Stomach smooth muscle (tissue), 2 donors: ENCODE measurements around the gene MYLK.

Experiments
- H3K27ac ChIP-seq: one replicate; pipeline ENCODE4 v1.7.0; 2013; ENCODE audit warnings: mild to moderate bottlenecking, low read length, inconsistent platforms
- H3K27me3 ChIP-seq, 2 donors: one replicate each; pipeline ENCODE4 v1.7.0; 2013; ENCODE audit warnings: low read length in 2 of 2; ENCODE audit not compliant: insufficient read depth in 2 of 2, control insufficient read depth in 1 of 2
- H3K36me3 ChIP-seq, 2 donors: one replicate each; pipeline ENCODE4 v1.7.0; 2013; ENCODE audit warnings: low read length in 2 of 2; ENCODE audit not compliant: control insufficient read depth in 2 of 2, insufficient read depth in 2 of 2
- H3K4me1 ChIP-seq: one replicate; pipeline ENCODE4 v1.7.0; 2013; ENCODE audit warnings: low read length; ENCODE audit not compliant: control insufficient read depth, insufficient read depth
- H3K4me3 ChIP-seq, 2 donors: one replicate each; pipeline ENCODE4 v1.7.0; 2013; ENCODE audit warnings: low read length in 2 of 2
- H3K9ac ChIP-seq, 2 donors: one replicate each; pipeline ENCODE4 v1.7.0; 2013; ENCODE audit warnings: low read length in 2 of 2, mild to moderate bottlenecking in 1 of 2
- H3K9me3 ChIP-seq, 2 donors: one replicate each; pipeline ENCODE4 v1.7.0; 2013; ENCODE audit warnings: low read length in 2 of 2; ENCODE audit not compliant: control insufficient read depth in 2 of 2
- donor health status: healthy.
- donor health status: Pancreatic carcinoma.

MYLK gene

DNA sequence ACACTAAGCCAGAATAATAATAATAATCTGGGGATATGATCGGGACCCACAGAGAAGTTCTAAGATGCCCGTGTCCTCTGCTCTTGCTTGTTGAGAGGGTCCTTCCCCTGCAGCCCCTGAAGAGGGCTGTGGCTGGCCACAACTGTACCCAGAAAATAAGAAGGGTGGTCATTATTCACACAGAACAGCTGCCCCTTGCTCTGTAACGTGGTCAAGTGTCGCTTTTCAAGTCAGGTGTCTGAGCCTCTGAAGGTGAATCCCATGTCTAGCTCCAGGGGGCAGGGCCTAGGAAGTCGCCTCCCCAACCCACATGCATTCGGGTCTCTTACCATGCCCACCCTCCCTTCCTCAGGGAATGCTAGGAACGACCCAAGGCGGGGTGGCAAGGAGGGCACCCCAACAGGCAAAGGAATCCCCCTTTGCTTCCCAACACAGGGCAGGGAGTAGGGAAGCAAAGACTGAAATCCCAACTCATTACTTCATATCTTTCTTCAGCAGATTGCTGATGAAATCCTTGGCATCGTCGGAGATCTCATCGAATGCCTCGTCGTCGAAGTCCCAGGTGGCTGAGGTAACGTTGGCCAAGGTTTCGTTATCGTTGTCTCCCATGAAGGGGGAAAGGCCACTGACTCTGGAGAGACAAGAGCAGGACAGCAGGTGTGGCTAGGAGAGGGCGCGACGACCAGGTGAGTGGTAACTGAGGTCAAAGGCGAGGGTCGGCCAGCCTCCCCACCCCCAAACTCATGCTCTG is 255.0 kb downstream of the MYLK start:
- Histone ChIP-seq H3K36me3 (peaks cover 63 to 73% of the 10 kb centered on the region in 2 donors), H3K9me3 (no peaks in the 10 kb centered on the region), H3K27ac (peak overlapping the region; percentile 71), H3K27me3 (no peaks in the 10 kb centered on the region), H3K4me1 (peaks cover 62% of the 10 kb centered on the region), H3K9ac (no peak overlapping the region), H3K4me3 (no peak overlapping the region)

DNA sequence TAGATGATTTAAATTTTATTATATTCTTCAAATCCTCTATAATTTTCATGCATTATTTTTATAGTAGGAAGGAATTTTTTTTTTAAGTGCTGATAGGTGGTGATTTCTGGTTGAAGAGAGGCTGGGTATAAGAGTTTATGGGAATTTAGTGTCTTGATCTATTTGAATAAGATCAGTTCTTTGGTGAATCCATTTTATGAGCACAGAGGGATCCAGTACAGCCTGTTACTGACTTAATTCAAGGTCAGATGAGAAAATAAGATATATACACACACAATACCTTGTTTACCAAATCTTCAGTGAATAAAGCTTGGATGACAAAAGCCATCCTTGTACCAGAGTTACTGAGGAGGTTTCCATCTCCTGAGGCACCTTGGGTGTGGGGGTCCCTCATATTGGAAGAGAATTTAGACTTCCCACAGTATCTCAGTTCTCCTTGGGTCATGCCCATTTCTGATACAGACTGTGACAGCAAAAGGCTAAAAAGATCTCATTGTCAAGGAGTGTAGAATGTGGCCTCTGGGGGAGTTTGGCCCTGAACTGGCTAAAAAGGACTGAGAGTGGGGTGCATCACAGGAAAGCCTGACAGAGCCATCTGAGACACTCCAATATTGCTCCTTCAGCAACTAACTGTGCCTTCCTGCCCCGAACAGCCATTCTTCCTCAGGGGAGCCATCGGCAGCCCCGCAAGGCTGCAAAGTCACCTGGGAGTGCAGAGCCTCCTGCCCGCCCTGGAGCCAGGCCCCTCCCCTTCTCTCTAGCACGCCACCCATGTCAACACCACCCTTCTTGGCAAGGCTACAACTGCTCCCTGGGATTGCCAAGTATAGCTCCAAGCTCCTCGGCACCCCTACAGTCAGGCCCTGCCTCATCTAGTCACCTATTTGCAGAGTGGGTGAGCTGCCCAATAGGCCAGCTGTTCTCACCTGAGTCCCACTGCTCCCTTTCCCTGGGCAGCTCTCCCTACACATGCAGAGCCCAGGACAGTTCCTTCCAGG is 256.2 kb downstream of the MYLK start:
- Histone ChIP-seq H3K27me3 (no peaks in the 10 kb centered on the region), H3K27ac (peak overlapping the region; percentile 71), H3K4me3 (no peak overlapping the region), H3K36me3 (peaks cover 59 to 61% of the 10 kb centered on the region in 2 donors), H3K9ac (no peak overlapping the region), H3K4me1 (peaks cover 54% of the 10 kb centered on the region), H3K9me3 (no peaks in the 10 kb centered on the region)

- Histone ChIP-seq H3K9me3 (no peaks in the 10 kb centered on the region), H3K4me3 (no peak overlapping the region), H3K9ac (no peak overlapping the region), H3K27ac (peak overlapping the region; percentile 73), H3K4me1 (peaks cover 52% of the 10 kb centered on the region), H3K27me3 (no peaks in the 10 kb centered on the region), H3K36me3 (peaks cover 66 to 67% of the 10 kb centered on the region in 2 donors)
Measured at GRCh38 chr3:123626881-123627280, 257.3 kb downstream of the MYLK start.

DNA sequence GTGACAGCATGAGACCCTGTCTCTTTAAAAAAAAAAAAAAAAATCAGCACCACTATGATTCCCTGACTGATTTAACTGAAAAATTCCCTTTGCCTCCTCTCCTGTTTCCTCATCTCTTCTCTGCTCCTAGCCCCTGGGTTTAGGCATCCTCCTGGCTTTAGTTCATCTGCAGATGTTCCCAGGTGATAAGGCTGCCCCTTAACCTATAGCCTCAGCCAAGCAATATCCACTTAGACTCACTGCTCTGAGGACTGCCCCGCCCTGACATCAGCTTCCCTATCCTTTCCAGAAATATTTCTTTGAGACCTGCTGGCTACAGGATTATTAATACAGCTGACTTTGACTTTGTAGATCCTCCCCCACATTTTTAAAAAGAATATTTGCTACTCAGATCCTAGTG is 259.8 kb downstream of the MYLK start:
- H3K27ac ChIP-seq = peak overlapping the region; percentile 67
- no peak overlapping the region for H3K9ac ChIP-seq
- peaks cover 56 to 61% of the 10 kb centered on the region in 2 donors for H3K36me3 ChIP-seq
- H3K27me3 ChIP-seq = no peaks in the 10 kb centered on the region
- H3K9me3 ChIP-seq = no peaks in the 10 kb centered on the region
- H3K4me1 ChIP-seq = peaks cover 49% of the 10 kb centered on the region
- no peak overlapping the region for H3K4me3 ChIP-seq

GRCh38 chr3:123623346-123623880 is 260.7 kb downstream of the MYLK start:
- Histone ChIP-seq H3K36me3 (peaks cover 57 to 59% of the 10 kb centered on the region in 2 donors), H3K27ac (peak overlapping the region; percentile 67)

DNA sequence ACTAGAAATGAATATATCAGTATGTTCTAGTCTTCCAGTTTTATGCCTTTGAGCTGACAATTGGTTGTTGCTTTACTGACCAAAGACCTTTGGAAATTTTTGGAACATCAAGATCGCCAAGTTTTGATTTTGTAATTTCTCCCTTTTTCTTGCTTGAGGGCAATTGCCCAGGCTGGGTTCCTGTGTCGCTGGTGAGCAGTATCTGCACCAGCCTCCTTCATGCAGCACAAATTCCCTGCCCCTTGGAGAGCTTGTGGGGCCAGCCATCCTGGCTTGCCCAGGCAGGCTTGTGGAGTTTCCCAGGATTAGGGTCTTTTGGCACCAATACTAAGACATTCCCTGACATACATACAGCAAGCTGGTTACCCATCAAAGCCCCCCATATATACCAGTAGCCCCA is 261.4 kb downstream of the MYLK start:
- Histone ChIP-seq H3K4me1 (peaks cover 49% of the 10 kb centered on the region), H3K9me3 (no peaks in the 10 kb centered on the region), H3K4me3 (no peak overlapping the region), H3K27me3 (no peaks in the 10 kb centered on the region), H3K9ac (no peak overlapping the region), H3K27ac (peak overlapping the region; percentile 67), H3K36me3 (peaks cover 58 to 59% of the 10 kb centered on the region in 2 donors)

More at GRCh38 chr3:123623346-123623880, 260.7 kb downstream of the MYLK start:
- Histone ChIP-seq H3K27me3 (no peaks in the 10 kb centered on the region), H3K4me1 (peaks cover 48% of the 10 kb centered on the region), H3K9ac (no peak overlapping the region), H3K4me3 (no peak overlapping the region), H3K9me3 (no peaks in the 10 kb centered on the region)

DNA sequence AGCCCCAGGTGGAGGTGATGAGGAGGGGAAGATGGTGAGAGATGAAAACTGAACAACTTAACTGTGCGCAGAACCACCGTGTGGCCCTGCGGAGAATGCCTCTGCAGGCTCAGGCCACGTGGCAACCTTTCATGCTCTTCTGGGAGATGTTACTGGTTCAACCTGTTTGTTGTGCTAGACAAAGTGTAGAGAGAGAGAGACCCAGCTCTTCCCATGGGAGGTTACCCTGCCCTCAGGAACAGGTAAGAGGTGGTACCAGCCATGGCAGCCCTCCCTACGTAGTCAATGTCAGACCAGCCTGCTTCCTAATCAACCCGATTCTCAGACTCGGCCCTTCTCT is 262.3 kb downstream of the MYLK start:
- H3K9me3 ChIP-seq = no peaks in the 10 kb centered on the region
- H3K27ac ChIP-seq = peak overlapping the region; percentile 99
- H3K27me3 ChIP-seq = no peaks in the 10 kb centered on the region
- H3K9ac ChIP-seq = peak overlapping the region; percentile 36 to 54
- H3K36me3 ChIP-seq = peaks cover 55 to 60% of the 10 kb centered on the region in 2 donors
- peak overlapping the region in 1 of 2 donors; percentile 52 for H3K4me3 ChIP-seq
- H3K4me1 ChIP-seq = peaks cover 50% of the 10 kb centered on the region

DNA sequence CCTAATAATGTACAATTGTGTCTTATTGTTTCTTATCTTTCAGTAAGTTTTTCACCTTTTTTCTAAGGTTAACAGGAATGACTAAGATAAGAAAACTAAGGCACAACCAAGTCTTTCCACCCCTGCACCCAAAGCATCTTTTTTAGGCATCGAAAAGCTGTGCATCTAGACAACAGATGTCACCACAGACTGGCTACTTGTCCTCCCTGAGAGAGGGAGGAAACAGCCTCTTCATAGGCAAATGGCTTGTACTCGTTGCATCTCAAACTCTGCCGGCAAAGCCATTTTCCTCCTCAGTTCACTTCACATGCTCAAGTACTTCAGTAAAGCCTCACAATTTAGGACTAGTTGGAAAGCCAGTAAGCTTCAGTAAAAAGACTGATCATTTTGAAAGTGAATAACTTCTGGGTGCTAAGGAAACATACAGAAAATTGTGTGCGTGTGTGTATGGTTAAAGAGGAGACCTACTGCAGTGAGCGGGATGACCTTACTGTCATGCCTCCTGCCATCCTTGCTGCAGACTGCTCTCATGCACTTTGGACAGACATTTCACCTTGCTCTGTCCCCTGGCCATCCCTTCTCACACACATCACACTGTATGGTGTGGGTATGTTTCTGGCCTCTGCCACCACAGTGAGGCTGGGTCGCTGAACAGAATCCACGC is 262.8 kb downstream of the MYLK start:
- H3K9ac ChIP-seq = peak overlapping the region; percentile 36 to 54
- H3K4me3 ChIP-seq = peak overlapping the region in 1 of 2 donors; percentile 91
- peak overlapping the region; percentile 99 for H3K27ac ChIP-seq
- H3K9me3 ChIP-seq = no peaks in the 10 kb centered on the region
- H3K4me1 ChIP-seq = peaks cover 50% of the 10 kb centered on the region
- H3K36me3 ChIP-seq = peaks cover 50 to 60% of the 10 kb centered on the region in 2 donors
- no peaks in the 10 kb centered on the region for H3K27me3 ChIP-seq

DNA sequence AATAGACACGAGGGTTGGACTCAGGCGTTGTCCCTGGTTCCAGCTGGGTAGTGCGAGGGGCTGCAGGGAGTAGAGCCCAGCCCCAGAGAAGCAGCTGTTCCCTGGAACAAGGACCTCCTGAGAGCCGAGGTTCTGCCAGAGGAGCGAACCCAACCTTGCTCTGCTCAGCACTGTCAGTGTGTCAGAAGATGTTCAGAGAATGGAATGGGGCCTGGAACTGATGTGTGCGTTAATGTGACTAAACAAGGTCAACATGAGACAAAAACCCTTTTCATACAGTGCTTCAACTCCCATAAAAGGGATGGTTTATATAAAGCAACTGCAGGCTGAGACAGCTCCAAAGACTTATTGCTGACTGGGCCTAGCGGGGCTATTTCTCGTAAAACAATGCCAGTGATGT is 263.8 kb downstream of the MYLK start:
- Histone ChIP-seq H3K36me3 (peaks cover 44 to 54% of the 10 kb centered on the region in 2 donors), H3K27ac (peak overlapping the region; percentile 99), H3K9me3 (no peaks in the 10 kb centered on the region), H3K4me1 (peaks cover 54% of the 10 kb centered on the region), H3K27me3 (no peaks in the 10 kb centered on the region), H3K9ac (peak overlapping the region; percentile 98 to 100), H3K4me3 (peak overlapping the region; percentile 91 to 99)
